Measurements from ENCODE around the gene FBXW2. TPM values are rescaled to one million over a fixed set of nuclear protein-coding genes. Genes with fewer than 3 reads are reported as not detected.
A peak's percentile ranks its signal among the peaks of the same experiment; 100 is the strongest.

Gene FBXW2
- total RNA-seq, 1 experiment from 2014 or later, result 62.1 TPM

DNA sequence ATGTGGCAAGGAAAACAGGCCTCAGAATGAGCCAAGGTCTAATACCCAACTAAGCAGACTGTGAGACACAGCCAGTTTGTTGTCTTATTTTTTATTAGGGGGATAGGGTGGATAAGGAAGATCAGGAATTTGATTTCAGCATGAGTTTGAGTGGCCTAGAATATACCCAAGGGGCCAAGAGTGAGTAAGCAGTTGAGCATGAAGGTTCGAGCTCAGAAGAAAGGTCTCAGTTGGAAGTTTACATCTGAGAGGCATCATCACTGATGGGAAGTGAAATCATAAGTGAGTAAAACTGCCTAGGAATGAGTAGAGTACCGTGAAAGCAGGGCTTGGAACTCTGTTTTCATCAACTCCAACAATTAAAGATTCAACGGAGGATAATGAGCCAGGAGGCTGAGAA lies 36.9 kb upstream of the FBXW2 start:
- no peak overlapping the region for H3K4me2 ChIP-seq (ENCODE audit: insufficient read depth, insufficient read length, low read length)
- H3K79me2 ChIP-seq (ENCODE audit: insufficient read depth, low read length), result no peaks in the 10 kb centered on the region
- H4K8ac ChIP-seq (replicated peaks; ENCODE audit: insufficient read length, low read depth, low read length), result no peak overlapping the region
- H3K27me3 Mint-ChIP-seq (ENCODE audit: low read depth), result no peaks in the 10 kb centered on the region
- no peaks in the 10 kb centered on the region for H3K4me1 ChIP-seq (ENCODE audit: insufficient read depth, low read length)
- H3K79me1 ChIP-seq (ENCODE audit: insufficient read depth, low read depth, low read length, poor library complexity, severe bottlenecking), result no peaks in the 10 kb centered on the region
- 0 out of 7 replicates have a peak overlapping the region, but pooled peaks of 1 of the 3 experiments have one; percentile 9 for H3K27ac Mint-ChIP-seq
- H3K4ac ChIP-seq (ENCODE audit: low read depth, low read length), result no peak overlapping the region
- no peak overlapping the region for H4K5ac ChIP-seq (ENCODE audit: insufficient read length, low read depth, low read length)
- H3K23me2 ChIP-seq (ENCODE audit: insufficient read length, low read depth, low read length, poor library complexity, severe bottlenecking), result no peaks in the 10 kb centered on the region
- TF ChIP-seq, protein P1, sequence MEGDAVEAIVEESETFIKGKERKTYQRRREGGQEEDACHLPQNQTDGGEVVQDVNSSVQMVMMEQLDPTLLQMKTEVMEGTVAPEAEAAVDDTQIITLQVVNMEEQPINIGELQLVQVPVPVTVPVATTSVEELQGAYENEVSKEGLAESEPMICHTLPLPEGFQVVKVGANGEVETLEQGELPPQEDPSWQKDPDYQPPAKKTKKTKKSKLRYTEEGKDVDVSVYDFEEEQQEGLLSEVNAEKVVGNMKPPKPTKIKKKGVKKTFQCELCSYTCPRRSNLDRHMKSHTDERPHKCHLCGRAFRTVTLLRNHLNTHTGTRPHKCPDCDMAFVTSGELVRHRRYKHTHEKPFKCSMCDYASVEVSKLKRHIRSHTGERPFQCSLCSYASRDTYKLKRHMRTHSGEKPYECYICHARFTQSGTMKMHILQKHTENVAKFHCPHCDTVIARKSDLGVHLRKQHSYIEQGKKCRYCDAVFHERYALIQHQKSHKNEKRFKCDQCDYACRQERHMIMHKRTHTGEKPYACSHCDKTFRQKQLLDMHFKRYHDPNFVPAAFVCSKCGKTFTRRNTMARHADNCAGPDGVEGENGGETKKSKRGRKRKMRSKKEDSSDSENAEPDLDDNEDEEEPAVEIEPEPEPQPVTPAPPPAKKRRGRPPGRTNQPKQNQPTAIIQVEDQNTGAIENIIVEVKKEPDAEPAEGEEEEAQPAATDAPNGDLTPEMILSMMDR (conservative IDR thresholded peaks at IDR 0.05), result no peak
- no peaks in the 10 kb centered on the region for H3K27me3 ChIP-seq (ENCODE audit: insufficient read depth, low read length)
- no peak overlapping the region for H3K9ac ChIP-seq (ENCODE audit: extremely low read depth, insufficient read length, low read length)
- H2BK20ac ChIP-seq (ENCODE audit: low read depth, low read length, poor library complexity, severe bottlenecking), result no peak overlapping the region
- no peak overlapping the region for H2AFZ ChIP-seq (ENCODE audit: low read length)
- peaks cover 13 to 70% (median 60%) of the 10 kb centered on the region in 3 experiments; a peak in 6 of 7 replicates for H3K36me3 Mint-ChIP-seq (ENCODE audit: insufficient read depth in 1 of 3, low read depth in 3 of 3)
- WGBS (ENCODE audit: extremely low coverage, insufficient read length, low lambda C conversion rate), result no CpG with 5 or more reads among the region's 3 CpGs
- no peak overlapping the region for H2BK5ac ChIP-seq (ENCODE audit: insufficient read length, low read length)
- H3T11ph ChIP-seq (ENCODE audit: low read length), result no peak overlapping the region
- H3K18ac ChIP-seq (ENCODE audit: insufficient read length, low read depth, low read length), result no peak overlapping the region
- H4K91ac ChIP-seq (ENCODE audit: insufficient read length, low read depth, low read length), result no peak overlapping the region
- peaks cover 2 to 3% of the 10 kb centered on the region in 2 experiments; a peak in 1 of 4 replicates for H3K4me1 Mint-ChIP-seq
- no peak overlapping the region for H2BK120ac ChIP-seq (ENCODE audit: low read depth, low read length, poor library complexity, severe bottlenecking)
- no peak overlapping the region for H2BK12ac ChIP-seq (ENCODE audit: insufficient read length, low read depth, low read length)
- H3K9me3 ChIP-seq (ENCODE audit: control insufficient read depth, low read depth, low read length), result no peaks in the 10 kb centered on the region
- no peak overlapping the region for H2AK5ac ChIP-seq (ENCODE audit: insufficient read length, low read length)
- H3K4me3 Mint-ChIP-seq, result no peak overlapping the region
- no peak for DNase-seq
- H3K56ac ChIP-seq (ENCODE audit: insufficient read length, low read depth, low read length), result no peak overlapping the region
- H2BK15ac ChIP-seq (ENCODE audit: low read depth, low read length), result no peak overlapping the region
- no peak overlapping the region for H3K23ac ChIP-seq (ENCODE audit: insufficient read length, low read depth, low read length)
- no peaks in the 10 kb centered on the region for H3K9me3 Mint-ChIP-seq
- no peaks in the 10 kb centered on the region for H4K20me1 ChIP-seq (ENCODE audit: control insufficient read depth, insufficient read depth, insufficient read length)
- H3K14ac ChIP-seq (ENCODE audit: insufficient read depth, low read length), result no peak overlapping the region
- H3K27ac ChIP-seq (ENCODE audit: insufficient read length, low read depth, low read length), result no peak overlapping the region

Data from H9 (cell line).